HT1080 (cell line): ENCODE measurements around the gene DPF3. TPM values are rescaled to one million over a fixed set of nuclear protein-coding genes. Genes with fewer than 3 reads are reported as not detected.

Source experiments
- DNase-seq: peaks from one replicate; pipeline ENCODE4 v3.0.0-alpha.2; 2015; ENCODE audit warnings: low read depth
- total RNA-seq: library from RNA; depleted of rRNA; stranded (reverse); fragments of >200 nt; shearing (Covaris generic); gene quantifications from 2 replicates; pipeline ENCODE4 v1.2.3, GENCODE V29; 2014

The DPF3 gene
- total RNA-seq, 1 experiment from 2014 or later = 2.2 TPM

DNA sequence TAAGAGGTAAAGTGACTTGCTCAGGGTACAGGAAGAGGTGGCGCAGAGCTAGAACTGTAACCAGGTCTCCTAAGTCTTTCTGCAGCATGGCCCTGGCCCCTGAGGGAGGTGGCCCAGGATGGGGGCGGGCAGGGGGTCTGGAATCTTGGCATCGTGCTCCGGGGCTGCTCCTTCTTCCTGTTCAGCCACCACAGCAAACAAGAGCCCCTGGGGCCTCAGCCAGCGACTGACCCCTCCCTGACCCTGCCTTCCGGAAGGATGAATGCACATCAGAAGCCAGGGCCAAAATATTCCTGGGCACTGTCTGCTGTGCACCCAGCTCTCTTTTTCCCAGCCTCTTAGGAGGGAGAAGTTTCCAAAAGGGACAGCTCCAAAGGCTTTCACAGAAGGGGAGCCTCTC lies 242.8 kb downstream of the DPF3 start:
- peak; percentile 70 for DNase-seq

DNA sequence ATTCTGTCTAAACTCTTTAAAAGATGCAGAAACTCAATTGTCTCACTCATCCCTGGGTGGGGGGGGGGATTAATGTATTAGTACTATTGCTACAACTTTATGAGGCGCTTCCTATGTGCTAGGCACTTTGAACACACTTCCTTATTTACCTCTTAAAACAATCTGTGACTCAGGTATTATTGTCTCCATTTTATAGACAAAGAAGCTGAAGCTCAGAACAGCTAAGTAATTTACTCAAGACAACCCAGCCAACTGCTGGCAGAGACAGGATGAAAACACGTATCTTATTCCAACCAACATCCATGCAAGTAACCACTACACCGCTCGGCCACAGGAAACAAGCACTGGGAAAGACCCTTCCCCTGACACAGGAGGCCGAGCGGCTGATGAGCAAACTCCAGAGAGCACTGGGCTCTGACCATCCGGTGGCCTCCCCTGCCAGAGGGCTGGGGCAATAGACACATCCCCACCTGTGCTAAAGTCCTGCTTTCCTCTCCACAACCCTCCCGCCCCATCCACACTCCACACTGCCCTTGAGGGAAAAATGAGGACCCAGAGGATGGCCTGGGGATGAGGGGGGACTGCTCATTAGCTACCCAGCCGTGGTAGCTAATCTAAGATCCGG lies 244.2 kb downstream of the DPF3 start:
- DNase-seq = no peak

DNA sequence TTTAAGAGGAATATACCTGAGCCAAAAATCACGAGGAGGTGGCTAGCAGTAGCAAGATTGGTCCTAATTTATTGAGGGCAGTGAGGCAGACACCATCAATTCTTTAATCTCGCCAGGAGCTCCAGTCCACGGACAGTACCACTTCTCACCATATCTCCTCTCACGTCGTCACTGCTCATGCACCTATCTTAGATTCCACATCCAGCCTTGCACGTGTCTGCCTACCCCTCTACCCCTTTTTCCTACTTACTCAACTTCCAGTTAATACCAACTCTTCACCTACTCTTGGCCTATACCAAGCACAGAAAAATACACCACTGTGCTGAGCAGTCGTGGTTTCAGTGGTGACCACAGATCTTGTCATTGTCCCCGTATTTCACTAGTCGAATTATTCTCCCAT lies 246.1 kb downstream of the DPF3 start:
- no peak for DNase-seq

DNA sequence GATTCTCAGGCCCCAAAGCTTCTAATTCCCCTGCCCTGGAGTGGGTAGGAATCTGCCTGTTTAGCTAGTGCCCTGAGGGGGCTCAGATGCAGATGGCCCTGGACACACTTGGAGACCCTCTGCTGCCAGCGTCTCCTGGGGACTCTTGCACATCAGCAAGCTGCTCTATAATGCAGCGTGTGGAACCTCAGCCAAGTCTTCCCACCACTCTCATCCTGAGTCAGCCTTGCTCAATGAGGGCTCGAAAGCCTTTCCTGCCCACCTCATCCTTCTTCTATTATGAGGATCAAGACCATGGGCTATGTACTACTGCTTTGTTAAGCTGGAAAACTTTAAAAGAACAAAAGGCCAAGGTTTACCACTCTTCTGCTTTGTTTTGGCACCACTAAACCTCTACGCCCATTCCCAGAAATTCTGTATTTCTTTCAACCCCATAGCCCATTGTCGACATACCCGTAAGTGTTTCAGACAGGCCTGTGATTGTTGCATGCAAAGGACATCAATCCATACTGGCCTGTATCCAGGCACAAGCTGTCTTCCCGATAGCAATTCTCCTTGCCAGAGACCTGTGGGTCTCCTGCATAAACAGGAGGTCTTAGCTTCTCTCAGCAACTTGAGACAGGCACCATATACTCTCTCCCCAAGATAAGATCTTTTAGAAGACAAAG lies 246.9 kb downstream of the DPF3 start:
- DNase-seq = peak; percentile 47

DNA sequence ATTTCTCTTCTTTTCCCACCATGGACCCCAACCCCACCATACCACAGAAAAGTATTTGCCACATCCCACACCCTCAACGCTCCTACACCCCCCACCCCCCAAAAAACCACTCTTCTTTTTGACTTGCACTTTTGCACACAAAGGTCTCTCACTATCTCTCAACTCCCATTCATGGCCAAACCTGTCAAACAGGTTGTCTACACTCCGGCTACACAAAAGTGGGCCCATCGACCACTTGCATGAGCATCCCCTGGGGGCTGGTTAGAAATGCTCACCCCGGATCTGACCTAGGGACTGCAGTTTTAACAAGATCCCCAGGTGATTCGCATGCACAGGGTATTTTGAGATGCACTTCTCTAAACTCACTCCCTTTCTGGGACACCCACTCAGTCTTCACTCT lies 248.2 kb downstream of the DPF3 start:
- no peak for DNase-seq

DNA sequence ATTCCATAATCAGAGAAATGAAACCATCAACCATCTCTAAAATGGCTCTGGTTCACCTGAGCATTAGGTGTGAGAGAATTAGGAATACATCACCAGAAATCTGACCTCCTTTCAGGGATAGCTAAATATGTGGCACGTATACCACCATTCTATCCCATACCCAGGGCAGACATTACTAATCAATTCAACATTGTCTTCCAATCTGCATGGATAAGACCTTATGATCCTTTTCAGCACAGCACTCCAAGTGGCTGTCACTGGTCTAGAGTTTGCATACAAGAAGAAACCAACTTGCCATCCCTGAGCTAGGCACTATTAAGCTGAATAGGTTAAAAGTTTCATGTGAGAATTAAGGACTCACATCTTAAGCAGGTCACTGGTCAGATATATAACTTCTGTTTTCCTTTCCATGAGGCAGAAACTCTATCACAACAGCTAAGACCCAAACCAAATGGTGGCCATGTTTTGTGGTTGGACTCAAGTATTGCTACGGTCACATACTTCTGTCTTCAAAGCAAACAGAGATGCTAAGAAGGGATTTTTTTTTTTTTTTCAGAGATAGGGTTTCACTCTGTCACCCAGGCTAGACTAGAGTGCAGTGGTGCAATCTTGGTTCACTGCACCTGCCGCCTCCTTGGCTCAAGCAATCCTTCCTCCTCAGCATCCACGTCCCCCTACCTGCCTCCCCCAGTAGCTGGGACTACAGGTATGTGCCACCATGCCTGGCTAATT lies 249.0 kb downstream of the DPF3 start:
- no peak for DNase-seq

DNA sequence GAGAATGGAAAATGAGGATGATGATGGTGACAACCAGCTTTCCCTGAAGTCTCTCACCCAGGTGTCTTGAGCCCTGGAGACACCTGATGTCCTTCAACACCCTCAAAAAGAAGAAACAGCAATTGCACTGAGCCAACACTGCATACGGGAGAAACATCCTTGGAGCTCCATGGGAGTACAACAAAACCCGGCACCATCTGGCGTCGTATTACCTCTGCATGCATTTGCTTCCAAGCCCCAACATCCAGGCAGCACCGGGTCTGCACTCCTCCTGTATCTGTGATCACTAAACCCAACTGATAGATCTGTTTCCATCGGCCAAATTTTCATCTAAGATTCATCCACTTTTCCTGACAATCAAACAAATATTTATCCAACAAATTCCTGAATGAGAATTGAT lies 249.9 kb downstream of the DPF3 start:
- no peak for DNase-seq

DNA sequence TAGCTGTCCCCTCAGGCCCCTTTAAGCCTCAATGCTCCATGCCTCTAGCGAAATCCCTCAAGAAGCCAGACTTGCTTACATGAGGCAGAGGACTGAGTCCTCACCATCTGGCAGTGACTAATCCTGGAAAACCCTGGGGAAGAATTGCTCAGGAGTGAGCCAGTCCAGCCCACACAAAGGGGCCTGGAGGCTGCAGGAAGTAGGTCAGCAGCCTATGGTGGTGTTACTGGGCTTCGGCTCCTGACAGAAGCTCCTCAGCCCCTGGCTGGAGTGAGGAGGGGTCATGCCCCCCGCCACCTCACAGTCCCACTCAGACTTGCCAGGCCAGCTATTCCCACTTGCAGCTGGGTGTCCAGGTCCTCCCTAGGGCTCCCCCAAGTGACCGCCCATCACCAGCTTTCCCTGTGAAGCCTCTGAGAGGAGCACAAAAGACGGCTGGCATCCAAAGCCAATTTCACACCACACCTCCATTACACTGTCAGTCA lies 250.5 kb downstream of the DPF3 start:
- peak; percentile 99 for DNase-seq

DNA sequence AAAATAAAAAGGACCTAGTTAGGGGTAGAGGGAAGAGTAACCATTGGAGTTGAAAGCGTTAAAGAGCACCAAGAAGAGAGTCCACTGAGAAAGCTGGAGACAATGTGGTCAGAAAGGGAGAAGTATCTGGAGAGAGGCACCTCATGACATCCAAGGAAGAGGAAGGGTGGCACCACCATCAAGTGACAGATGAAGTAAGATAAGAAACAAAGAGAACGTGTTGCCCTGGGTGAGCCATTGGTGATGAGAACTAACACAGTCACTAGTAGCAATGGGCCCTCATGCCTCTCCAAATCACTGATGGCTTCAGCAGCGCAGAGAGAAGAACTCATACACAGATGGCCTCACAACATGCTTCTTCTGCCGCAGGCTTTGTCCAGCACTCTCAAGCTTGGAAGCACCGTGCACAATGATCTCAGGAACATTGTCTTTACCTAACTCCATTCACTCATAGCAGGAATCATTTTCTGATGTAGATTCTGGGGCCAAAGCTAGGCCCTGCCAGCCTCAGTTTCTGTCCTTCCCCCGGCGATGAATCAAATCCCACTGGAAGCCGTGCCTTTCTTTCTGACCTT lies 252.9 kb downstream of the DPF3 start:
- DNase-seq = no peak

DNA sequence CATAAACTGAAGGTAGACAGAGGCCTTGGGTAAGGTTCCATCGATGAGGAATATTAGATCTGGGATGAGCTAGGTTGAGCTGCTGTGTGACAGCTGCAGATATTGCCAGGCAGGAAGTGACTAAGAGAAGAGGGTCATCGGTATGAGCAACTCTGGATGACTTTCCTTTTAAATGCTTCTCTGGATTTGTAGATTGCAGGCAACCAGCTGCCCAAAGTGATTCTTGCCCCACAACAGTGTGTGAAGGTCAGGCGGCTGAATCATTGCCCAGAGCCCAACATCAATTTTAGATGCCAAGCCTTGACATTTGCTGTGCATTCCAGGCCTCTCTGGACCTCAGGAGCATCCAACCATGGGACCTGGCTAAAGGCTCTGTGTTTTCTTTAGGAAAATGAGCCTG lies 255.9 kb downstream of the DPF3 start:
- DNase-seq = peak; percentile 94

DNA sequence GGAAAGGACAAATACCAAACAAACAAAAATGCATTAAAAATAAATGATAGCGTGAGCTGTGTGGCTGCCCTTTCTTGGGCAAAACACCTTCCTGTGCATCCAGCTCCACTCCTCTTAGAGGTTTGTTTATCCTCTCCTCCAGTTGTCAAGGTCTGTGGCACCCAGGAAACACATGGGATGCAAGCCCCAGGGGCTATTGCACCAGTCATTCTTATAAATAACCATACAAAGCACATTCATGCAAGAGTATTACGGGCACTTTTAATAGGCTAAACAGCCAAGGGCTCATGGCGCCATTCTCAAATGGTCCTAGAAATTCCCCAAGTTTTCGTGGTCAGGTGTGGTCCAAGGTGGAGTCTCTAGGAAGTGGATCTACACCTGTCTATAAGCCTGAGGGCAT lies 257.0 kb downstream of the DPF3 start:
- no peak for DNase-seq

DNA sequence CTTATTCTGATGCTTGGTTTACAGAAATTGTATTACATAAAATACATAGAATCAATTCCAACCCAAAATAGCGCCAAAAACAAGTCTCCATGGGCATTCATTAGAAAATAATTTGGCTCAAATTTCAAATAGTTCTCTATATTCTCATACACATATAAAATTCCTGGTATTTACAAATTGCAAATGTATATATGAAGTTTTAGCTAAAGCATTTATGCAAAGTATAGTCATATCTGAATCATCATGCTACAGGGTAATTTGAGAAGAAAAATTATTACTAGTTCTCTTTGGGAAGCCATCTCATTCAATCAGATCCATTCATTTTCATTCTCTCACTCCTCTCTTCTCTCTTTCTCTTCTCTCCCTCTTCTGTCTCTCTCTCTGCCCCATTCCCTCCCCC lies 257.8 kb downstream of the DPF3 start:
- DNase-seq = no peak

DNA sequence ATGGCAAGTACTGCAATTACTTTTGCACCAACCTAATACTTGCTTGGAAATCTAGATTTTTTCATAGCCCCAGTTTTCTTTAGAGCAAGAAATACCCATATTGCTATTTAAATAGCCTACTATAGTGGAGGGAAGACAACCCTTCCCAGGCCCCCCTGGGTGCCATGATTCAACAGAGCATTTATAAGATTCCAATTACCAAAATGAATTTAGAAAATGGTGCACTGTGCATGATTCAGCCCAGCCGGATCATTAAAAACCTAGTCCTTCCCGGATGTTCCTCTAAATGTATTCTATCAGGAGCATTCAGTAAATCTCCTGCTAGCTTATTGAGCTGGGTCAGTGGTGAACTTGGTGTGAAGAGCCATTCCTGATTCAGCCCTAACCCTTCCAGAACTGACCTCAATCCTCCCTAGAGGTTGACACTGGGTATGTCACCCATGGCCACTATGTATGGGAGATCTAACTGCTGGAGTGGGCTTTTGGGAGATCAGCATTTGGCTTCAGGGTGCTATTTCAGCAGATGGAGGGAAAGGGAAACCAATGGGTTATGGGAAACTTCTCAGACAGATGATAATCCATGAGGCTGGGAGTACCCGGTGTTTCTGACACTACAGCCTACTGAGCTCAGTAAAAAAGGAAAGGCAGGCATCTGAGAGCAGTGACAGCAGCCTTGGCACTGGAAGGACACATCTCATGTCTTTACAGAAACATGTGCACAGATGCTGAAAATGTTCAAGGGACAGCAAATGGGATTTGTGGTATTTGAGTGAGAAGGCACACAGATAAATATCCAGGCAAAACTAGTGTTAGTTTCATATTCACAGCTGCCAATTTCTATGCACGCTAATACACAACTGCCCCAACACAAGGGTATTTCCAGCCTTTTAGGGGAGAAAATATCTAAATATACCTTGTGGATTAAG lies 258.9 kb downstream of the DPF3 start:
- no peak for DNase-seq

DNA sequence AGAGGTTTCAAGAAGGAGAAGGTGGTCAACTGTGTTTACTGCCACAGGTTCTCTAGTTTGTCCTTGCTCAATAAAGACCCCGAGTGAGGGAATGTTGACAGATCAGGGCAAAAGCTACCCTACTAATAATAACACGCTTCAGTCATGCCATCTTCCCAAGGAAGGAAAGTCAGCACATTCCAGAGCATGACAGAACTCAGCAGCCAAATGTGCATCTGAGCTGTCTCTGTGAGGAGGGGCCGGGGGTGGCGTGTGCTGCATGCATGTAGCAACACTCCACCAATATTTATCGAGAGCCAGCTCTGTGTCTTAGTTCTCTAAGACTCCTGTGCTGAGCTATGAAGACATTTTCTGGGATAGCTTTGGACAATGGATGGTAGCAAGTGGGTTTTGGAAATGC lies 260.4 kb downstream of the DPF3 start:
- no peak for DNase-seq

DNA sequence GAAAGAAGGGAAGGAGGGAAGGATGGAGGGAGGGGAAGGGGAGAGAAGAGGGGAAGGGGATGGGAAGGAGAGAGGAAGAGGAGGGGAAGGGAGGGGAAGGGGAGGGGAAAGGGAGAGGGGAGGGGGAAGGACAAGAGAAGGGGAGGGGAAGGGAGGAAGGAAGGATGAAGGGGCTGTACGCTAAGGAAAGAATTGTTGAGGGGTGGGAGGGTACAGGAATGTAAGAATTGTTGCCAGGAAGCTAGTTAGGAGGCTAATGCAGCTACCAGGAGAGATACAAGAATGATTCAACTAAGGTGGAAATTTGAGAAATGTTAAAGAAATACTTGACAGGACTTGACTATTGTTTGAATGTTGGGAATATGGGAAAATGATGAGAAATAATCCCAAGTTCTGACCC lies 261.2 kb downstream of the DPF3 start:
- DNase-seq = no peak

DNA sequence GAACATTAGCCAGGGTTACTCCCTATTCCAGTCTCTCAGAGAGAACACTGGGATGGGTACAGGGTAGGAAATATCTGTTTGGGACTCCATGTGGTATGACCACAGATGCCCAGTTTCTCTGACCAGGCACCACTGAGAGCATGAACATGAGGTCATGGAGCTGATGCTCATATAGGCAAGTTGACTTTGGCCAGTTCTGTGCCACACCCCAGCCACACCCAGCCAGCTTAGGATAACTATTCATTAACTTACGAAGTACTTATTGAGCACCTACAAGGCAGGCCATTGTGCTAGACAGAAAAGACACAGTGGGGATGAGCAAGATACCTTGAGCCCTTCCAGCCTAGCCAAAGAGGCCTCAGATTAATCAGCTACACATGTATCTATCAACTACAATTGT lies 262.5 kb downstream of the DPF3 start:
- no peak for DNase-seq

DNA sequence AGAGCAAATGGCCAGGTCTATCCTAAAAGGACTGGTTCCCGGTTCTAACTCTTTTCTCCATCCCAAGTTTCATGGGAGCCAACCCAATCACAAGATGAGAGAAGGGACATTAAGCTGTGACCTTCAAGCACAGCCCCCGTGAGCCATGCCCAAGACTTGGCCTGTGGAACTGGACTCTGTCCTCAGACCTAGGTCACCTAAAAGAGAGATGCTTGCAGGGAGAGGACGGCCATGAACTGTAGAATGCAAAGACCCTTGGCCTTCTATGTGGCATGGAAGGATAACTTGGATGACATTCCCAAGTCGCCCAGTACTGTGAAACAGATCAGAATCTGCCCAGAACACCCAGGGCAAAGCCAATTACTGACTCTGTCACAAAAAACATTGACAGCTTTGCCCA lies 263.5 kb downstream of the DPF3 start:
- DNase-seq = no peak

DNA sequence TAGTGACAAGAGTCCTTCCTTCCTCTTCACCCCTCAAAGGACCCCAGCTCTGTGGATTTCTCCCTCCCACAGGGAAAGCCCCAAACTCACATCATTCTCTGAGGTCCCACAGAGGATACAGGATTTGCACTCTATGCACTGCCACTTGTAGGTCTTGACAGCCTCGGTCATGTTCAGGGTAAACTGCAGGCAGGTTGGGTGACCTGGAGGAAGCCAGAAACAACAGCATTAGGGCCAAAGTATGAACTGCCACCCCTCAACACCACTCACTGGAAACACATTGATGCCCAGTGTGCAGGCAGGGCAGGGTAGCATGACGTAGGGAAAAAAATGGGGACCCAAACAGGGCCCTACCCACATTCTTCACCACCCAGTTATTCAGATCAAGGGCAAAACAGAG lies 264.4 kb downstream of the DPF3 start:
- no peak for DNase-seq

DNA sequence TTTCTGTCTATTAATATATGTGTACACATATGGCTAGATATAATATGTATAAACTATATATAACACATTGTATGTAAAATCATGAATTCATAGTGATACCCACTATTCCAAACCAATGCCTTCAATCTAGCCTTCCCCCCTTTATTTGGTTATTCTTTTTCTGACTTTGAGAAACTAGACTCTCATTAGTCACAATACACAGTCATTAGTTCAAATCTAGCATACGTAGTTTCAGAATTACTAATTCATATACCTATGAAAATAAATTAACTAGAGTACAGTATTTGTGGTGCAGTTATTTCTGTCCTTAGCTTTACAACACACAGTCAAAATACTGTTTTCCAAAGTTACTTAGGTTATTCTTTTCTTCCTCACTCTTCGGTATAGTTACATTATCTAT lies 268.2 kb downstream of the DPF3 start:
- no peak for DNase-seq

DNA sequence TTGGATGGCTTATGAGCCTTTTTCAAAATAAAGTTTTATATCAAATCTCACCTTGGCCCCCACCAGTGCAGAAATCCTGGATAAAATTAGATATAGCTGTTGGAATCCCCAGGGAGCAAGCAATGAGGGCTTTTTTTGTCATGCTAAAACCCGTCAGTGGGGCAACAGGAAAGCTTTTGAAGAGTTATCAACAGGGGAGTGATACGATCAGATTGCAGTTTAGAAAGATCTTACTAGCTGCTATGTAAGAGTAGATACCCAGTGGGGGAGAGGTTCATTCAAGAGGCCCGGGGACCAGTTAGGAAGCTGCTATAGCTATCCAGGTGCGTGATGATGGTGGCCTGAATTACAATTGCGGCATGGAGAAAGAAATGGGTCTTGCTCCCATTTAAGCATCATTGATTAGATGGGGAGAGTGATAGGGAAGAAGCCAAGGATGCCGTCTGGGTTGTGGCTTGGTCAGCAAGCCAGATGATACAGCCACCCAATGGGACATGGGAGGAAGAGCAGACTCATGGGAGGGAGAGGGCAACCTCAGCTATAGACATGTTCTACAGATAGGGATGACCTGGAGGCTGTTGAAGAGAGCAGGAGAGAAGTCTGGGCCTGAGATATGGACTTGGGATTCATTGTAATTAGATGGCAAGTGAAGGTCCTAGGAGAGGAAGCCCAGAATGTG lies 272.4 kb downstream of the DPF3 start:
- no peak for DNase-seq

DNA sequence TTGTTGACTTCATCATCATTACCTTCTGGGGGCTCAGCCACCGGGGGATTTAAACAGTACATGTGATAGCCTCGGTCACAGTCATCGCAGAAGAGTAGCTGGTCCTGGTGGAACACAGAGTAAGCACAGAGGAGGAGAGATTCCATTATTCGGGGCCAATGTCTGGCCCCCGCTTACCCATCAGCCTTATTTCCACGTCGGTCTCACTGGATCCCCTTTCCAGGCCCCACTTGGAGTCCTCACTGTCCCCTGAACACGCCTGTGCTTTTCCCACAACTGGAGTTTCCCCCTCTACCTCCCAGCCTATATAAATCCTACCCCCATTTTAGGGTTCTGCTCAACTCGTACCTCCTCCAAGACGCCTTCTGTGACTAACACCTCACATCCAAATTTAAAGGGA lies 274.0 kb downstream of the DPF3 start:
- no peak for DNase-seq
